Vein endothelial cell (primary cell): Measurements from ENCODE around the gene RTKN2. TPM values are rescaled to one million over a fixed set of nuclear protein-coding genes. Genes with fewer than 3 reads are reported as not detected.

Experiments
- total RNA-seq: library from RNA; depleted of rRNA; stranded (reverse); fragments of >200 nt; gene quantifications from 2 replicates; pipeline ENCODE4 v1.2.3, GENCODE V29; 2012

RTKN2 gene, protein sequence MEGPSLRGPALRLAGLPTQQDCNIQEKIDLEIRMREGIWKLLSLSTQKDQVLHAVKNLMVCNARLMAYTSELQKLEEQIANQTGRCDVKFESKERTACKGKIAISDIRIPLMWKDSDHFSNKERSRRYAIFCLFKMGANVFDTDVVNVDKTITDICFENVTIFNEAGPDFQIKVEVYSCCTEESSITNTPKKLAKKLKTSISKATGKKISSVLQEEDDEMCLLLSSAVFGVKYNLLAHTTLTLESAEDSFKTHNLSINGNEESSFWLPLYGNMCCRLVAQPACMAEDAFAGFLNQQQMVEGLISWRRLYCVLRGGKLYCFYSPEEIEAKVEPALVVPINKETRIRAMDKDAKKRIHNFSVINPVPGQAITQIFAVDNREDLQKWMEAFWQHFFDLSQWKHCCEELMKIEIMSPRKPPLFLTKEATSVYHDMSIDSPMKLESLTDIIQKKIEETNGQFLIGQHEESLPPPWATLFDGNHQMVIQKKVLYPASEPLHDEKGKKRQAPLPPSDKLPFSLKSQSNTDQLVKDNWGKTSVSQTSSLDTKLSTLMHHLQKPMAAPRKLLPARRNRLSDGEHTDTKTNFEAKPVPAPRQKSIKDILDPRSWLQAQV
- total RNA-seq = 0.33 and 1.1 TPM in 2 replicates

GRCh38 chr10:62268399-62269114 lies at the start of gene RTKN2:
TSS of gene RTKN2 (minus strand) at chr10:62268844. CDS start at chr10:62268610, 234 bp downstream.

Other genes with a start within 250 kb of the RTKN2 start
- under 0.01 TPM in 1 of 2 replicates, not detected in the other for gene ZNF365, start 105.5 kb upstream of the RTKN2 start, total RNA-seq